Putamen (tissue), 1 donor: Measurements from ENCODE around the gene MACROD2.
"Not testable (repeated sequence)": the region's sequence is repeated elsewhere in the genome, so short reads cannot be mapped to it uniquely, and the experiment has no call there.

Source experiments
- DNase-seq: peaks from one replicate; pipeline ENCODE4 v3.0.0-alpha.2; 2016; ENCODE audit warnings: low spot score

The MACROD2 gene

GRCh38 chr20:14915356-14915755 lies 920.0 kb downstream of the MACROD2 start:
- DNase-seq, result no peak

- DNase-seq, result peak; percentile 20
These were observed 921.1 kb downstream of the MACROD2 start for GRCh38 chr20:14916360-14916920.

GRCh38 chr20:14918281-14918680 lies 923.0 kb downstream of the MACROD2 start:
- DNase-seq, result no peak

- no peak for DNase-seq
These were observed 923.7 kb downstream of the MACROD2 start for GRCh38 chr20:14918976-14919375.

GRCh38 chr20:14919501-14920081 lies 924.3 kb downstream of the MACROD2 start:
- no peak for DNase-seq

GRCh38 chr20:14921513-14921912 lies 926.2 kb downstream of the MACROD2 start:
- no peak for DNase-seq

- DNase-seq, result no peak
These were observed 927.4 kb downstream of the MACROD2 start for GRCh38 chr20:14922503-14923267.

- no peak for DNase-seq
These were observed 929.1 kb downstream of the MACROD2 start for GRCh38 chr20:14924433-14924832.

- DNase-seq, result no peak
These were observed 930.0 kb downstream of the MACROD2 start for GRCh38 chr20:14925300-14925699.

GRCh38 chr20:14926436-14926835 lies 931.1 kb downstream of the MACROD2 start:
- DNase-seq, result not testable (repeated sequence)

GRCh38 chr20:14928083-14928482 lies 932.8 kb downstream of the MACROD2 start:
- no peak for DNase-seq

- no peak for DNase-seq
These were observed 934.1 kb downstream of the MACROD2 start for GRCh38 chr20:14929388-14929787.

GRCh38 chr20:14932040-14932439 lies 936.7 kb downstream of the MACROD2 start:
- DNase-seq, result no peak

- DNase-seq, result no peak
These were observed 940.0 kb downstream of the MACROD2 start for GRCh38 chr20:14935285-14935684.

- no peak for DNase-seq
These were observed 941.7 kb downstream of the MACROD2 start for GRCh38 chr20:14937021-14937420.

- no peak for DNase-seq
These were observed 942.5 kb downstream of the MACROD2 start for GRCh38 chr20:14937846-14938245.

- no peak for DNase-seq
These were observed 952.2 kb downstream of the MACROD2 start for GRCh38 chr20:14947536-14947935.

GRCh38 chr20:14947946-14948345 lies 952.6 kb downstream of the MACROD2 start:
- no peak for DNase-seq

GRCh38 chr20:14948416-14948815 lies 953.1 kb downstream of the MACROD2 start:
- DNase-seq, result no peak

- no peak for DNase-seq
These were observed 955.3 kb downstream of the MACROD2 start for GRCh38 chr20:14950633-14951032.

GRCh38 chr20:14951105-14951504 lies 955.8 kb downstream of the MACROD2 start:
- DNase-seq, result no peak

GRCh38 chr20:14951707-14952418 lies 956.5 kb downstream of the MACROD2 start:
- no peak for DNase-seq

- no peak for DNase-seq
These were observed 958.4 kb downstream of the MACROD2 start for GRCh38 chr20:14953736-14954135.
